ENCODE measurements around the gene CD47.

CD47 gene

DNA sequence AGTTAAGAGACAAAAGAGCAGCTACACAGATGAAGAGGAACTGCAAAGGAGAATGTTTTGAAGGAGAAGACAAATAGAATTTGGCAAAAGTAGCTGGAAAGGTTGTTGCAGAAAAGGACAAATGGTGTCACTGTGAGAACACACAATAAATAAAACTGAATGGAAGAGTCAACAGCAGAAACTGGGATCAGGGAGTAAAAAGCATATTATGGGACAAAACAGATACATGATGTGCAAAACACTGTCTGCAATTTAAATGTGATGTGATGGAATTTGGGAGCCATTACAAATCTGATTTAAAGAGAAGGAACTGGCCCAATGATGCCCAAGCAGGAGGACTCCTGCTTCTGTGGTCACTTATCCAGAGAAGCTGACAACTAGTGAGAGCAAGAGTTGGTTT lies 46.1 kb downstream of the CD47 start:
- no peaks in the 10 kb centered on the region for H3K4me1 ChIP-seq (ENCODE audit: insufficient read depth, low read length, poor library complexity, severe bottlenecking)
- no peaks in the 10 kb centered on the region for H3F3A ChIP-seq (ENCODE audit: low read depth)
- H4K20me1 ChIP-seq (ENCODE audit: insufficient read depth, low read length, poor library complexity, severe bottlenecking): no peaks in the 10 kb centered on the region
- no peaks in the 10 kb centered on the region for H3K79me2 ChIP-seq (ENCODE audit: insufficient read depth, low read length)
- no peak overlapping the region for H2AFZ ChIP-seq (ENCODE audit: low read length)
- peaks cover 53% of the 10 kb centered on the region for H3K36me3 ChIP-seq (ENCODE audit: insufficient read depth, low read length)
- H3K9me2 ChIP-seq (replicated peaks; ENCODE audit: low read depth, low read length): no peaks in the 10 kb centered on the region
- H3K9ac ChIP-seq (ENCODE audit: low read depth, low read length, poor library complexity, severe bottlenecking): no peak overlapping the region
- no peak overlapping the region for H3K4me2 ChIP-seq (ENCODE audit: low read depth, low read length, poor library complexity, severe bottlenecking)
- no peaks in the 10 kb centered on the region for H3K9me3 ChIP-seq (ENCODE audit: insufficient read depth, low read depth, low read length)
- H3K27me3 ChIP-seq (ENCODE audit: insufficient read depth, low read length, poor library complexity, severe bottlenecking): no peaks in the 10 kb centered on the region
- TF ChIP-seq, protein P1, sequence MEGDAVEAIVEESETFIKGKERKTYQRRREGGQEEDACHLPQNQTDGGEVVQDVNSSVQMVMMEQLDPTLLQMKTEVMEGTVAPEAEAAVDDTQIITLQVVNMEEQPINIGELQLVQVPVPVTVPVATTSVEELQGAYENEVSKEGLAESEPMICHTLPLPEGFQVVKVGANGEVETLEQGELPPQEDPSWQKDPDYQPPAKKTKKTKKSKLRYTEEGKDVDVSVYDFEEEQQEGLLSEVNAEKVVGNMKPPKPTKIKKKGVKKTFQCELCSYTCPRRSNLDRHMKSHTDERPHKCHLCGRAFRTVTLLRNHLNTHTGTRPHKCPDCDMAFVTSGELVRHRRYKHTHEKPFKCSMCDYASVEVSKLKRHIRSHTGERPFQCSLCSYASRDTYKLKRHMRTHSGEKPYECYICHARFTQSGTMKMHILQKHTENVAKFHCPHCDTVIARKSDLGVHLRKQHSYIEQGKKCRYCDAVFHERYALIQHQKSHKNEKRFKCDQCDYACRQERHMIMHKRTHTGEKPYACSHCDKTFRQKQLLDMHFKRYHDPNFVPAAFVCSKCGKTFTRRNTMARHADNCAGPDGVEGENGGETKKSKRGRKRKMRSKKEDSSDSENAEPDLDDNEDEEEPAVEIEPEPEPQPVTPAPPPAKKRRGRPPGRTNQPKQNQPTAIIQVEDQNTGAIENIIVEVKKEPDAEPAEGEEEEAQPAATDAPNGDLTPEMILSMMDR (conservative IDR thresholded peaks at IDR 0.05; ENCODE audit: low read length): no peak
- no peak for TF ChIP-seq EZH2phosphoT487 (IDR thresholded peaks at IDR 0.05; ENCODE audit: borderline replicate concordance)
- H3K4me3 ChIP-seq (ENCODE audit: low read length, poor library complexity, severe bottlenecking): no peak overlapping the region

DNA sequence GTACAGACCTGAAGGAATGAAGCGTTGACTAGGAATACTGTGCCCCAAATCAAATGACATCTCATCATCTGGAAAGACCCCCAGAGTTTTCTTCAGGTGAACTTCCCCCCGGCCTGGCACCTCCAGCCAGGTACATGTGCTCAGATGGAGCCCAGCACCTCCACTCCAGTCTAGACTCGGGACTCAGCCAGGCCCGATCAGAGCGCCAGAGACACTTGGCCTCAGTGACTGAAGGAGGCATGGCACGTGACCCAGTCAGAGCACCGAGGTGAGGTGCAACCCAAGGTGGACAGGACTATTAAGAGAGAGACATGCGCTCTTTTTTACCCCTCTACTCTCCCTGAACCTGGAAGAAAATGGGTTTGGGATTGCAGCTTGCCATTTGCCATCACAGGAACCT lies 48.5 kb downstream of the CD47 start:
- H3K4me1 ChIP-seq (ENCODE audit: insufficient read depth, low read length, poor library complexity, severe bottlenecking): no peaks in the 10 kb centered on the region
- H2AFZ ChIP-seq (ENCODE audit: low read length): no peak overlapping the region
- H3K36me3 ChIP-seq (ENCODE audit: insufficient read depth, low read length): peaks cover 32% of the 10 kb centered on the region
- no peaks in the 10 kb centered on the region for H3K27me3 ChIP-seq (ENCODE audit: insufficient read depth, low read length, poor library complexity, severe bottlenecking)
- H3K9me3 ChIP-seq (ENCODE audit: insufficient read depth, low read depth, low read length): no peaks in the 10 kb centered on the region
- H3K79me2 ChIP-seq (ENCODE audit: insufficient read depth, low read length): no peaks in the 10 kb centered on the region
- H3K4me2 ChIP-seq (ENCODE audit: low read depth, low read length, poor library complexity, severe bottlenecking): no peak overlapping the region
- TF ChIP-seq EZH2phosphoT487 (IDR thresholded peaks at IDR 0.05; ENCODE audit: borderline replicate concordance): no peak
- TF ChIP-seq, protein P1 (conservative IDR thresholded peaks at IDR 0.05; ENCODE audit: low read length): no peak
- H3F3A ChIP-seq (ENCODE audit: low read depth): no peaks in the 10 kb centered on the region
- no peak overlapping the region for H3K4me3 ChIP-seq (ENCODE audit: low read length, poor library complexity, severe bottlenecking)
- no peaks in the 10 kb centered on the region for H3K9me2 ChIP-seq (replicated peaks; ENCODE audit: low read depth, low read length)
- H4K20me1 ChIP-seq (ENCODE audit: insufficient read depth, low read length, poor library complexity, severe bottlenecking): no peaks in the 10 kb centered on the region
- H3K9ac ChIP-seq (ENCODE audit: low read depth, low read length, poor library complexity, severe bottlenecking): no peak overlapping the region

DNA sequence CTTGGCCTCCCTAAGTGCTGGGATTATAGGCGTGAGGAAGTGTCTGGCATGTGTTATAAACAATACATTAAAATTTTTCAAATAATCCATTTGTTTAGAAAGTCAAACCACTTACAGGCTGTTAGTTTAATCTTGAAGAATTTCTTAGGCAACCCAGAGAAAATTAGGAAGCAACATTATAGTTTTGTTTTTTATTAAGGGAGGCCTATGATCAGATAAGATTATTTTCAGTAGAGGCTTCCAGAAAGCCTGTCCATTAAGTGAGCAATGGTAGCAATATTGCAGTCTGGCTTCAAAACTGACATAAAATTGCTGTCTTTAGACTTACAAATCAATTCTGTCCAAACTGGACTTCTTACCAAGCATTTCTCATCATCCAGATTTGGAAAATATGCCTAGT lies 49.6 kb downstream of the CD47 start:
- Histone ChIP-seq H3K4me1 (ENCODE audit: insufficient read depth, low read length, poor library complexity, severe bottlenecking) (peaks cover 4% of the 10 kb centered on the region), H2AFZ (ENCODE audit: low read length) (no peak overlapping the region), H3F3A (ENCODE audit: low read depth) (no peaks in the 10 kb centered on the region), H3K9ac (ENCODE audit: low read depth, low read length, poor library complexity, severe bottlenecking) (no peak overlapping the region), H3K36me3 (ENCODE audit: insufficient read depth, low read length) (peaks cover 22% of the 10 kb centered on the region), H4K20me1 (ENCODE audit: insufficient read depth, low read length, poor library complexity, severe bottlenecking) (no peaks in the 10 kb centered on the region), H3K9me2 (replicated peaks; ENCODE audit: low read depth, low read length) (no peaks in the 10 kb centered on the region), H3K4me3 (ENCODE audit: low read length, poor library complexity, severe bottlenecking) (no peak overlapping the region), H3K27me3 (ENCODE audit: insufficient read depth, low read length, poor library complexity, severe bottlenecking) (no peaks in the 10 kb centered on the region), H3K9me3 (ENCODE audit: insufficient read depth, low read depth, low read length) (no peaks in the 10 kb centered on the region), H3K79me2 (ENCODE audit: insufficient read depth, low read length) (no peaks in the 10 kb centered on the region), H3K4me2 (ENCODE audit: low read depth, low read length, poor library complexity, severe bottlenecking) (no peak overlapping the region)
- TF ChIP-seq, protein P1 (conservative IDR thresholded peaks at IDR 0.05; ENCODE audit: low read length): no peak
- no peak for TF ChIP-seq EZH2phosphoT487 (IDR thresholded peaks at IDR 0.05; ENCODE audit: borderline replicate concordance)

All from Loucy (cell line).